GM19455 (cell line): Measurements from ENCODE around the gene TTLL11.

Experiments used
- ATAC-seq: cut with Tn5 transposase; IDR thresholded peaks from one replicate; pipeline ENCODE4 v1.9.1; 2021; ENCODE audit not compliant: unreplicated experiment

TTLL11 gene

DNA sequence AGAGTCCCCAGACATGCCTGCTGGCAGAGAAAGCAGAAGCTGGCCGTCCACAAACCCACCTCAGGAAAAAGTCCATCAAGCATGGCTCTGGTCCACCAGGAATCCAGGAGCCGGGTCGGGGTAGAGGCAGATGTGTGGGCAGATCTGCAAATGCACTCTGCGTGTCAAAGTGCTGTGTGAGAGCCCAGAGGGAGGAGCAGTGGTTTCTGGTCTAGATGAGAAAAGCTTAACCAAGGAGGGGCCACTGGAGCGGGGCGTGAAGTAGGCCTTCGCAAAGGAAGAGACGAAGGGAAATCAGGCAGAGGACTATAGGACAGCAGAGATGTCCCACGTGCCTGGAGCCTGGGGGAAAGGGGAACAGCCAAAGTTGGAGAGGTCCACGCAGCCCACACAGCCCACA, 40.0 kb downstream of the TTLL11 start:
- ATAC-seq, result no peak

GRCh38 chr9:122051351-122052321, 41.5 kb downstream of the TTLL11 start:
- ATAC-seq, result no peak

DNA sequence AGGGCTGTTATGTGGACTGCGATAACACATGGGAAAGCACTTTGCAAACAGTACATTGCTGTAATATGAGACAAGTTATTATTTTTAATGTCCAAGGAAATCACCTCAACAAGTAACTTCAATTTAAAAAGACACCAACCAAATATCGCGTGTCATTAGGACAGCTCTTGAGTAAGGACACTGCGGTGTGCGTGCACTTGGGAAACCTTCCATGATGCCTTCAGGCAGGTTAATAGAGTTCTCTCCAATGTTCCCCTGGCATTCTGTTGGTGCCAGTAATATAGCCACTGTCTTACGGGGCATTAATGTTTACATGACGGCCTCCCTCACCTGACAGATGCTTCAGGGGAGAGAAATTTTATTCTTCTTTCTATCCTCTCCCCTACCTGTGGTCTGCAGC, 42.9 kb downstream of the TTLL11 start:
- no peak for ATAC-seq

DNA sequence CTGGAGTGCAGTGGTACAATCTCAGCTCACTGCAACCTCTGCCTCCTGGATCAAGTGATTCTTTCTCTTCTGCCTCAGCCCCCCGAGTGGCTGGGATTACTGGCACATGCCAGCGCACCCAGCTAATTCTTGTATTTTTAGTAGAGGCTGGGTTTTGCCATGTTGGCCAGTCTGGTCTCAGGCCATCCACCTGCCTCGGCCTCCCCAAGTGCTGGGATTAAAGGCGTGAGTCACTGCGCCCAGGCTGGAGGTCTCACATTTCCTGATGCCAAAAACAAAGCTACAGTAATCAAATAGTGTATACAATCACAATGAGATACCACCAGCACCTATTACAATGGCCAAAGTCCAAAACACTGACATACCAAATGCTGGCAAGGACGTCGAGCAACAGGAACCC, 51.1 kb downstream of the TTLL11 start:
- no peak for ATAC-seq

DNA sequence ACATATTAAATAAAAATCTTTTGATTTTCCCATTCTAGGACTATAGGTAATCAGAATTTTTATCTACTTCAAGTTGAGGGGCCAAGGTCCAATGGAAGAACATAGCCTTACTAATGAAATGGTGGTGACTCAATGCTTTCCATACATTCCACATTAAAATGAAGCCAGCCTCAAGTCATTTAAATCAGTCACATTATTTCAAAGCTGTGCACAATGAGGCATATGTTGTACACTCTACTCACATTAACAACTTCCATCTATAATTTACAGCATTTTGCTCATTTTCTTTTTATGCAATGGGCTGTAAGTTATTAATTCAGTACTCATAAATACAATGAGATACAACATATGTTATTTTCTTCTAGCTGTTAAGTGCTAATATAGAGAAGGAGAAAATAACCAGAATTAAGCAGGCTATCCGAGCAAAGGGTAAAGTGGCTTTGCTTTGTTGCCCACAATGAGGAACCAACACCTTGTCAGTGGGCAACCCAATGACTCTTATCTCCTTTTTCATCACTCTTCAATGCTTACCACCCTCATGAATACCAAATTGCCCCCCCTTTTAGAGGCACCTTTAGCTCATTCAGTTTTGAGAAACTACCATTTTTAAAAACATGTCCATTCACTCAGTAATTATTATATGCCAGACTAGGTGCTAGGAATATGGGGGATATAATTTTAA, 52.4 kb downstream of the TTLL11 start:
- ATAC-seq, result no peak

- no peak for ATAC-seq
Observed at GRCh38 chr9:122039234-122039633, 53.9 kb downstream of the TTLL11 start.

GRCh38 chr9:122036988-122037387, 56.1 kb downstream of the TTLL11 start:
- no peak for ATAC-seq

DNA sequence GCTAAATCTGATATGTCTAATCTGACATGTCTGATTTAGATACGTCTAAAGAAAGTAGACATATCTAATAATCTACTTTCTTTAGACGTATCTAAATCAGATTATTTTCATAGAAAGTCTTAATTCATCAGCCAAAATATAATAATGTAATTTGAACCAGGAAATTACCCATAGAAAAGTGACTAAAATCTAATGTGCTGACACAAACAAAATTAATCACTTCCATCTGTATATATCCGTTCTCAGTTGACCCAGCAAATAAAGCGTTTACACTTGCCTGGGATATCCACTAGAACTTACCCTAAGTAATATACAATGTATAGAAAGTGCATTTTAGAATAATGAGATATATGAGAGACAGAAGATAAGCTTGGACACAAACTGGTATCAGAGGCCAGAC, 56.7 kb downstream of the TTLL11 start:
- ATAC-seq, result no peak

DNA sequence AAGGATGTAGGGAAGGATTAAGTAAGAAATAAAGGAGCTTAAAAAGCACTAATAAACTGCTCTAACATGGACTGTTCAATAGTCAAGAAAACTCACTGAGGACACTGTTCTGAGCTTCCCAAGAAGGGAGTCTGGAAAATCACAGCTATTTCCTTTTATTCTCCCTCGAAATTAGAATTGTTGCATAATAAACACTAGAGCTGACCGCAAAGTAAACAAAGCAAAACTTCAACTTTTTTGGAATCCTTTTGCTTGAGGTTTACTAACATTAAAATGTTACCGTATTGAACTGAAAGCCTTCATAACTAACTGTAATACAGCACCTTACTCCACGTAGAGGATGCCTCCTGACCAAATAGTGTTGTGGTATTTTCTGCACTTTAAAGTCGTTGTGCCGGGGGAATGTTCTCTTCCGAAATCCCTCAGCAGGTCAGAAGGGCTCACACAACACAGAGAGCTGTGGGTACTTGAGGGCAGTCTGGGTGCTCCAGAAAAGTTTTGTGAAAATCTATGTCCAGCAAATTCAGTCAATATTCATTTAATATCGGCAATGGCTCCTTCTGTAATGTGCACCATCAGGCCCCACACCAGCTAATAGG, 59.2 kb downstream of the TTLL11 start:
- no peak for ATAC-seq

DNA sequence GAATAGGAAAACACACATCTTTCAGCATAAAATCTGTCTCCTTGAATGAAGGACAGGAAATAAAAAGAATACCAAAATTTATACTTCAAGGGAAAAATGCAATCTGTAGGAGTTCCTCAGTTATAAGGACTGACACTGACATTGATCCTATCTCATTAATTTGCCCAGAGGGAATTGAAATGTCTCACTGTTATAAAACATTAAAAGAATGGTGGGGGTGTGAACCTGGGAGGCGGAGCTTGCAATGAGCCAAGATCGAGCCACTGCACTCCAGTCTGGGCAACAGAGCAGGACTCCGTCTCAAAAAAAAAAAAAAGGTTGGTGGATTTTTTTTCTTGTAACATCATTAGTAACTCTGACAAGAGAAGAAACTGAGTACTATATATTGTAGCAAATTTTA, 60.8 kb downstream of the TTLL11 start:
- no peak for ATAC-seq

DNA sequence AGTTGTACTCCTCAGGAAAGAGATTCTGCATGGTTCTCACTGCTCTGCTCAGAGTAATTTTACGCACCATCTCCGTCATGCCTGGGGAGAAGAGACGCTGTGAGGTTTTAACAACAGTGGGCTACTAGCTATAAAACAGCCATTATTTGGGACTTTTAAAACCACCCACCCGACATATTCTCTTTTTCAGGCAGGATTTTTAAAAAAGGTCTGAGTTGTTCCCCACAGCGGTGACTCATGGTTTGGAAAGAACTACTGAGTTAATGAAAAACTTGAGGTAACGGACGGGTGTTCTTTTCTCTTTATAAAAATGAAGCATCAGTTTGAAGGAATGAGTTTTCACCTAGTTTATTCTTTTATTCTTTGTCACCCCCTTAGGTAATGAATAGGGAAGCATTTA, 61.3 kb downstream of the TTLL11 start:
- ATAC-seq, result no peak

DNA sequence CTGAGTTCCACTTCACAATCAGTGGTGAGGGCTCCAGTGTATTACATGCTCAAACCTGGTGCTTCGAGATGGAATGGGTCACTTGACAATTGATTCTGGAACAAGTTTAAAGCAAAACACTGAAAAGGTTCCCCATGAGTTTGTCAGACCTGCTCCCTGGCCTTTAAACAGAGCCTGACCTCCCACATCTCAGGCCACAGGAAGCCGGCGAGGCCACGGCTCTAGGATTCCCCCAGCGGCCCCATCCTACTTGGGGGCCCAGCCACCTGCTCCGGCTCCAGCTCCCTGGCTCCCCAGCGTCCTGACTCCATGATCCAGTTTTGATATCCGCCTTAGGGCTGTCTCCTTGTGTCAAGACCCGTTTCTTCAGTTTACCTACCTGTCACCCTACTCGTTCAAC, 62.0 kb downstream of the TTLL11 start:
- ATAC-seq, result no peak

GRCh38 chr9:122030357-122030756, 62.8 kb downstream of the TTLL11 start:
- no peak for ATAC-seq

DNA sequence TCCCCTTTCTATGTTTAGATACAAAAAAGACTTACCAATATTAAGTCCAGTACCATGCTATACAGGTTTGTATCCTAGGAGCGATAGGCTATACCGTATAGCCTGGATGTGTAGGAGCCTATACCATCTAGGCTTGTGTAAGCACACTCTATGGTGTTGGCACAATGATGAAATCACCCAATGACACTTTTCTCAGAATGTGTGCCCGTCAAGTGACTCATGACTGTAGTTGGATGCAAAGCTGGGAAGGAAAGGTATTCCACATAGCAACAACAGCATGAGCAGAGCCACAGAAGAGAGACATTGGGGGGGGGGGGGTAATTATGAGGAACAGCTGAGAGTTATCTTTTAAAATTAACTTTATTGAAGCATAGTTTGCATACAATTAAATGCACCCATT, 63.2 kb downstream of the TTLL11 start:
- no peak for ATAC-seq

DNA sequence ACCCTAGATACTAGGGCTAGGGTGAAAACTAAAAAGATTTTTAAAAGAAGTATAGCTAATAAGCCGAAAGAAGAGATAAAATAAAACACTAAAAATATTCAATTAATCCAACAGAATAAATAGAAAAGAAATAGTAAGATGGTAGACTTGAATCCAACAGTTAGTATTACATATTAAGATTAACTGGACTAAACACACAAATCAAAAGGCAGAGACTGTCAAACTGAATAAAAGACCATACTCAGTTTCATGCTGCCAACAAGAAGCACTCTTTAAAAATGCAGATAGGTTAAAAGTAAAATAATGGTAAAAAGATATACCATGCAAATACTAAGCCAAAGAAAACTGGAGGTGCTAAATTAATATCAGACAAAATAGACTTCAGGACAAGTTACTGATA, 65.0 kb downstream of the TTLL11 start:
- no peak for ATAC-seq

DNA sequence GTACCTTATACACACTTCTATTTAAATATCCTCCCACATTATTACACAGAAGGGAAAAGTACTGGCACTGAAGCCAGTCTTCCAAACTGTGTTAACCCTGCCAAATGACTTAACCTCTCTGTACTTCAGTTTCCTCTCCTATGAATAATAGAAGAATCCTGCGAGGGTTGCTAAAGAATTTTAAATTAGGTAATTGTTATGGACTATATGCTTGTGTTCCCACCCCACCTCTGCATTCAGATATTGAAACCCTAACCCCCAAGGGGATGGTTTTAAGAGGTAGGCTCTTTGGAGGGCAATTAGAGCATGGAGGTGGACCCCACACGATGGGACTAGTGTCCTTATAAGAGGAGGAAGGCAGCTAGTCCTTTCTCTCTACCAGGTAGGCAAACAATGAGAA, 72.7 kb downstream of the TTLL11 start:
- no peak for ATAC-seq

DNA sequence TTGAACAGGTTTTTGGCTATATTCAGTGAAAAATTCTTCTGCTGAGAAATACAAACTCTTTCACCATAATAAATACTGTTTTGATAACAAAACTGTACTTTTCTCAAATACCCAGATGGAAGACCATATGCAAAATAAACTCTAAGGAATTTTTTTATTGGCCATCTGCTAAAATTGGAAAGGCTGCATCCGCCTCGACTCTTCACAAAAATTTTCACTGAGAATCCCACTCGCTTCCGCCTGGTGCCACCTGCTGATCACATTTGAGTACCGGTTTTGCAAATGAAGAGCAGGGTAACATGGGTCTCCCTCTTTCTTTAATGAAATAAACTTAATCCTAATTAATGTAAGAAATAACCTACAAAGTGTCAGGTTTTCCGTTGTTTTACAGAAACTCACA, 76.4 kb downstream of the TTLL11 start:
- ATAC-seq, result no peak

DNA sequence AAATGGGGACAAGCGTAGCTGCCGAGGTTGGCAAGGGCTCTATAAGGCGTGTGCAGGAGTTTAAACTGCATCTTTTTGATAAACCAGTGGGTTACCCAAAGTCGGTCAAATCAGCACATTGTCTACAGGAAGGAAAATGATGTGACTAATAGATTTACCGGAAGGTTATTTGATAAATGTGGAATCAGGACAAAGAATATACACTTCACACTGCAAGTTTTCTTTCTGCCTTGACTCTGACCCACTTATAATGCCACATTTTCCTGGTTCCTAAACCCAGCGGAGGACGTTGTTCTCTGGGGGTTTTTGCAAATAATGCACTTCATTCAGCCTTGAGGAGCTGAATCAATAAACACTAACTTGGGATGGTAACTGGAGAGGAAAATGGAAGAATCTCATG, 76.8 kb downstream of the TTLL11 start:
- ATAC-seq, result no peak

DNA sequence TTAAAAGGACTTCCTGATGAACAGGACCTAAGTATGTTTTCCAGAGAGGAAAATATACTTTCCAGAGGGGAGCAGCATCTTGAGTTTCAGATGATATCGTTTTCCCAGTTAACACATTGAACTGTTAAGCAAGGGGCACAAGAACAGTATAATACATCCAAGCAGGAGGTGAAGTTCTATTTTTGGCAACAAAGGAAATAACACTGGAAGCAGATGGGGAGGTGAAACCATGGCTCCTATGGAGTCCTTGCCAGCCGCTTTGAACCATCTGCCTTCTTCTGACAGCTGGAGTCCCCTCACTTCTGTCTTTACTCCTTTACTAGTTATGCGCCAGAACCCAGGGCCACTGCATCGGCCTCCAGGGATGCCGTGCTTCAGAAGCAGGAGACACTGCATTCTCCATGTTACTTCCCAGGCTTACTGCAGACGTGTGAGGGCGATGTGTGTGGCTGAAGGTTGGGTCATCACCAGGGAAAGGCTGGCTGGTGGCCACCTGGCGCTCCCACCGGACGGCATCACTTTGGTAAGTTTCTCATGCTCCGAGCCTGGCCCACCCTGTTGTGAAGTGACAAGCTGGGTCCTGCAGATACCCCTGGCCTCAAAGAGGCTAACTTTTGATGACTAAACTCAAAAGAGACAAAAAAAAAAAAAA, 77.8 kb downstream of the TTLL11 start:
- no peak for ATAC-seq

GRCh38 chr9:122011818-122012498, 81.2 kb downstream of the TTLL11 start:
- ATAC-seq, result no peak

DNA sequence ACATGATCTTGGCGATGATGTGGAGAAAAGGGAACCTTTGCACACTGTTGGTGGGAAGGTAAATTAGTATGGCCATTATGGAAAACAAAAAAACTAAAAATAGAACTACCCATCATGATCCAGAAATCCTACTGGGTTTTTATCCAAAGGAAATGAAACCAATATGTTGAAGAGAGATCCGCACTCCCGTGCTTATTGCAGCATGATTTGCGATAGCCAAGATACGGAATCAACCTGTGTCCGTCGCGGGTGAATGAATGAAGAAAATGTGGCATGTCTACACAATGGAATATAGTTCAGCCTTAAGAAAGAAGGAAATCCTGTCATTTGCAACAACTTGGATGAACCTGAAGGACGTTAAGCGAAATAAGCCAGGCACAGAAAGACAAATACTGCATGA, 84.5 kb downstream of the TTLL11 start:
- ATAC-seq, result no peak
